ENCODE data around the gene TXN2. TPM values are rescaled to one million over a fixed set of nuclear protein-coding genes. Genes with fewer than 3 reads are reported as not detected.
A peak's percentile ranks its signal among the peaks of the same experiment; 100 is the strongest.

TXN2 gene
- total and polyA plus RNA-seq, 3 experiments from 2014 or later = 122 to 127 (median 126) TPM

- no peaks in the 10 kb centered on the region for H3K9me3 ChIP-seq (ENCODE audit: low read length)
- H3K27me3 ChIP-seq (ENCODE audit: insufficient read depth, low read length, poor library complexity, severe bottlenecking) = no peaks in the 10 kb centered on the region
- Mint-ChIP-seq H3K9me3 (no peaks in the 10 kb centered on the region), H3K27me3 (peaks cover 0 to 4% of the 10 kb centered on the region in 2 donors), H3K27ac (peak overlapping the region in 3 of 8 donors; percentile 52 to 73 (median 62)), H3K4me3 (peak overlapping the region in 1 of 7 donors; percentile 48), H3K4me1 (peaks cover 16 to 29% (median 23%) of the 10 kb centered on the region in 3 donors), H3K36me3 (peaks cover 12 to 66% (median 13%) of the 10 kb centered on the region in 3 donors)
- DNase-seq = no peak
- peak overlapping the region; percentile 24 for H3K27ac ChIP-seq (ENCODE audit: low read depth, low read length)
- H3K36me3 ChIP-seq (ENCODE audit: insufficient read depth, low read length) = peaks cover 23% of the 10 kb centered on the region
- CTCF ChIA-PET = interaction anchor here (1.0 to 3.9 kb wide), 2 partner anchors 94 to 177 kb away, joined by 3 to 15 read pairs; no protein-coding TSS in a partner anchor
- POLR2A ChIA-PET = no interaction called here
- no peak overlapping the region for H3K4me3 ChIP-seq (ENCODE audit: low read length)
- peaks cover 16% of the 10 kb centered on the region for H3K4me1 ChIP-seq (ENCODE audit: insufficient read depth, low read length)
These were observed 2.5 kb downstream of the TXN2 start for GRCh38 chr22:36478966-36479365.

DNA sequence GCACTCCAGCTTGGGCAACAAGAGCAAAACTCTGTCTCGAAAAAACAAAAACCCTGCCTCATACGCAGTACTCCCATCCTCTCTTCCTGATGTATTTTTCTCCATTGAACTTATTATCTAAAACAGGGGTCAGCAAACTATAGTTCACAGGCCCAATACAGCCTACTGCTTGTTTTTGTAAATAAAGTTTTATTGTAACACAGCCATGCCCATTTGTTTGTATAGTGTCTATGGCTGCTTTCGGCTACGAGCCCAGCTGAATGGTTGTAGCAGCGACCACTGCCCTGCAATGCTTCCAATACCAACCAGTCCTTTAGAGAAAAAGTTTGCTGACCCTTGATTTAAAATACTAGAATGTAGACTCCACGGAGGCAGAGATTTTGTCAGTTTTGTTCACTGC lies 6.1 kb downstream of the TXN2 start:
- ChIA-PET CTCF (interaction anchor here (0.6 to 3.9 kb wide), 5 partner anchors 20 to 177 kb away, joined by 3 to 15 read pairs (median 3); no protein-coding TSS in a partner anchor), POLR2A (no interaction called here)
- Mint-ChIP-seq H3K4me1 (peaks cover 4 to 12% (median 5%) of the 10 kb centered on the region in 3 donors), H3K9me3 (no peaks in the 10 kb centered on the region), H3K27me3 (no peaks in the 10 kb centered on the region), H3K4me3 (no peak overlapping the region), H3K27ac (peak overlapping the region in 3 of 8 donors; percentile 23 to 76 (median 65)), H3K36me3 (peaks cover 12 to 84% (median 13%) of the 10 kb centered on the region in 3 donors)
- no peaks in the 10 kb centered on the region for H3K27me3 ChIP-seq (ENCODE audit: insufficient read depth, low read length, poor library complexity, severe bottlenecking)
- no peaks in the 10 kb centered on the region for H3K9me3 ChIP-seq (ENCODE audit: low read length)
- no peak for DNase-seq
- H3K4me3 ChIP-seq (ENCODE audit: low read length) = no peak overlapping the region
- H3K27ac ChIP-seq (ENCODE audit: low read depth, low read length) = no peak overlapping the region
- peaks cover 6% of the 10 kb centered on the region for H3K4me1 ChIP-seq (ENCODE audit: insufficient read depth, low read length)
- peaks cover 28% of the 10 kb centered on the region for H3K36me3 ChIP-seq (ENCODE audit: insufficient read depth, low read length)

DNA sequence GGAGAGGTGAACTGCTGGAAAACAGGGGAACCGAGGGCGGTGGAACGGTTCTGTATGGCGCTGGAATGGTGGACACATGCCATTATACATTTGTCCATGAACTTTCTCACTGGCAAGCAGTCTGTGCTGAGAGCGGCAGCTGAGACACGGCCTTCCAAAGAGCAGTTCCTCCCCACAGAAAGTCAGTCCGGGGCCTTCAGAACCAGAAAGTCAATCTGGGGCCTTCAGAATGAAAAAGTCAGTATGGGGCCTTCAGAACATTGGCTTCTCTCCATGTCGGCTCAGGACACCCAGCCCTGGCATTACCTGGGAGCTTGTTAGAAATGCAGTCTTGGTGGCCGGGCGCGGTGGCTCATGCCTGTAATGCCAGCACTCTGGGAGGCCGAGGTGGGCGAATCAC lies 8.8 kb downstream of the TXN2 start:
- ChIA-PET CTCF (interaction anchor here (6.0 kb wide), 1 partner anchor 172 kb away, joined by 116 read pairs; no protein-coding TSS in a partner anchor), POLR2A (no interaction called here)
- Histone ChIP-seq H3K9me3 (ENCODE audit: low read length) (no peaks in the 10 kb centered on the region), H3K27me3 (ENCODE audit: insufficient read depth, low read length, poor library complexity, severe bottlenecking) (no peaks in the 10 kb centered on the region), H3K27ac (ENCODE audit: low read depth, low read length) (no peak overlapping the region), H3K4me1 (ENCODE audit: insufficient read depth, low read length) (peaks cover 9% of the 10 kb centered on the region), H3K36me3 (ENCODE audit: insufficient read depth, low read length) (peaks cover 26% of the 10 kb centered on the region), H3K4me3 (ENCODE audit: low read length) (no peak overlapping the region)
- Mint-ChIP-seq H3K9me3 (no peaks in the 10 kb centered on the region), H3K4me1 (peaks cover 9 to 15% (median 10%) of the 10 kb centered on the region in 3 donors), H3K4me3 (no peak overlapping the region), H3K27ac (peak overlapping the region in 4 of 8 donors; percentile 29 to 96 (median 60)), H3K27me3 (no peaks in the 10 kb centered on the region), H3K36me3 (peaks cover 12 to 66% (median 13%) of the 10 kb centered on the region in 3 donors)
- DNase-seq = no peak

- H3K4me1 ChIP-seq (ENCODE audit: insufficient read depth, low read length) = peaks cover 17% of the 10 kb centered on the region
- Mint-ChIP-seq H3K9me3 (no peaks in the 10 kb centered on the region), H3K36me3 (peaks cover 7 to 61% (median 8%) of the 10 kb centered on the region in 3 donors), H3K4me3 (no peak overlapping the region), H3K27me3 (no peaks in the 10 kb centered on the region), H3K27ac (peak overlapping the region in 1 of 8 donors; percentile 84), H3K4me1 (peaks cover 13 to 23% (median 14%) of the 10 kb centered on the region in 3 donors)
- POLR2A ChIA-PET = interaction anchor here (0.5 to 1.5 kb wide), 3 partner anchors 56 to 140 kb away, joined by 3 to 4 read pairs (median 3); no protein-coding TSS in a partner anchor
- H3K9me3 ChIP-seq (ENCODE audit: low read length) = no peaks in the 10 kb centered on the region
- H3K27me3 ChIP-seq (ENCODE audit: insufficient read depth, low read length, poor library complexity, severe bottlenecking) = no peaks in the 10 kb centered on the region
- H3K4me3 ChIP-seq (ENCODE audit: low read length) = no peak overlapping the region
- CTCF ChIA-PET = interaction anchor here (0.8 to 6.0 kb wide), 27 partner anchors 9 to 196 kb away, joined by 3 to 116 read pairs (median 7); no protein-coding TSS in a partner anchor
- no peak overlapping the region for H3K27ac ChIP-seq (ENCODE audit: low read depth, low read length)
- no peak for DNase-seq
- peaks cover 21% of the 10 kb centered on the region for H3K36me3 ChIP-seq (ENCODE audit: insufficient read depth, low read length)
These were observed 10.1 kb downstream of the TXN2 start for GRCh38 chr22:36471341-36471821.

GRCh38 chr22:36470994-36471331 lies 10.5 kb downstream of the TXN2 start:
- Mint-ChIP-seq H3K27me3 (no peaks in the 10 kb centered on the region), H3K4me1 (peaks cover 13 to 23% (median 14%) of the 10 kb centered on the region in 3 donors), H3K9me3 (no peaks in the 10 kb centered on the region), H3K27ac (peak overlapping the region in 4 of 8 donors; percentile 6 to 84 (median 56)), H3K36me3 (peaks cover 5 to 61% (median 7%) of the 10 kb centered on the region in 3 donors), H3K4me3 (no peak overlapping the region)
- Histone ChIP-seq H3K4me3 (ENCODE audit: low read length) (no peak overlapping the region), H3K27me3 (ENCODE audit: insufficient read depth, low read length, poor library complexity, severe bottlenecking) (no peaks in the 10 kb centered on the region), H3K36me3 (ENCODE audit: insufficient read depth, low read length) (peaks cover 17% of the 10 kb centered on the region), H3K27ac (ENCODE audit: low read depth, low read length) (no peak overlapping the region), H3K9me3 (ENCODE audit: low read length) (no peaks in the 10 kb centered on the region), H3K4me1 (ENCODE audit: insufficient read depth, low read length) (peaks cover 21% of the 10 kb centered on the region)
- ChIA-PET POLR2A (interaction anchor here (0.5 to 1.5 kb wide), 3 partner anchors 56 to 139 kb away, joined by 3 to 4 read pairs (median 3); no protein-coding TSS in a partner anchor), CTCF (interaction anchor here (0.7 to 6.0 kb wide), 31 partner anchors 9 to 196 kb away, joined by 3 to 116 read pairs (median 6); no protein-coding TSS in a partner anchor)
- DNase-seq = no peak

- peaks cover 21% of the 10 kb centered on the region for H3K4me1 ChIP-seq (ENCODE audit: insufficient read depth, low read length)
These were observed 11.1 kb downstream of the TXN2 start for GRCh38 chr22:36470162-36470993.

GRCh38 chr22:36469094-36469710 lies 12.2 kb downstream of the TXN2 start:
- DNase-seq = no peak
- no peaks in the 10 kb centered on the region for H3K9me3 Mint-ChIP-seq
- no peak overlapping the region for H3K4me3 Mint-ChIP-seq
- peaks cover 0 to 48% (median 2%) of the 10 kb centered on the region in 3 donors for H3K36me3 Mint-ChIP-seq
- no peak overlapping the region for H3K4me3 ChIP-seq (ENCODE audit: low read length)
- peaks cover 9% of the 10 kb centered on the region for H3K36me3 ChIP-seq (ENCODE audit: insufficient read depth, low read length)
- no peak overlapping the region for H3K27ac ChIP-seq (ENCODE audit: low read depth, low read length)
- H3K4me1 Mint-ChIP-seq = peaks cover 13 to 23% (median 14%) of the 10 kb centered on the region in 3 donors
- CTCF ChIA-PET = interaction anchor here (0.8 to 6.0 kb wide), 12 partner anchors 14 to 172 kb away, joined by 3 to 116 read pairs (median 6); no protein-coding TSS in a partner anchor
- no peaks in the 10 kb centered on the region for H3K27me3 ChIP-seq (ENCODE audit: insufficient read depth, low read length, poor library complexity, severe bottlenecking)
- POLR2A ChIA-PET = no interaction called here
- no peaks in the 10 kb centered on the region for H3K9me3 ChIP-seq (ENCODE audit: low read length)
- H3K4me1 ChIP-seq (ENCODE audit: insufficient read depth, low read length) = peaks cover 21% of the 10 kb centered on the region
- H3K27me3 Mint-ChIP-seq = no peaks in the 10 kb centered on the region
- peak overlapping the region in 1 of 8 donors; percentile 65 for H3K27ac Mint-ChIP-seq

More at GRCh38 chr22:36470162-36470993, 11.1 kb downstream of the TXN2 start:
- no peak overlapping the region for H3K27ac ChIP-seq (ENCODE audit: low read depth, low read length)
- Mint-ChIP-seq H3K9me3 (no peaks in the 10 kb centered on the region), H3K4me3 (no peak overlapping the region), H3K36me3 (peaks cover 2 to 58% (median 2%) of the 10 kb centered on the region in 3 donors), H3K27me3 (no peaks in the 10 kb centered on the region), H3K4me1 (peaks cover 13 to 23% (median 14%) of the 10 kb centered on the region in 3 donors), H3K27ac (peak overlapping the region in 7 of 8 donors; percentile 35 to 80 (median 75))
- peaks cover 11% of the 10 kb centered on the region for H3K36me3 ChIP-seq (ENCODE audit: insufficient read depth, low read length)
- no peaks in the 10 kb centered on the region for H3K9me3 ChIP-seq (ENCODE audit: low read length)
- peak; percentile 72 to 90 (median 83) for DNase-seq
- H3K4me3 ChIP-seq (ENCODE audit: low read length) = no peak overlapping the region
- H3K27me3 ChIP-seq (ENCODE audit: insufficient read depth, low read length, poor library complexity, severe bottlenecking) = no peaks in the 10 kb centered on the region
- ChIA-PET POLR2A (interaction anchor here (0.5 to 1.5 kb wide), 5 partner anchors 55 to 169 kb away, joined by 3 to 5 read pairs (median 3); no protein-coding TSS in a partner anchor), CTCF (interaction anchor here (0.6 to 6.0 kb wide), 45 partner anchors 8 to 231 kb away, joined by 3 to 116 read pairs (median 4); partner anchors contain the start of genes APOL2, FOXRED2 and TXN2)
